WTC11 (cell line): Measurements from ENCODE around the gene PHF10. TPM values are rescaled to one million over a fixed set of nuclear protein-coding genes. Genes with fewer than 3 reads are reported as not detected.
A peak's percentile ranks its signal among the peaks of the same experiment; 100 is the strongest.

ENCODE experiments used
- ATAC-seq: fragments of 200-7000 bp; cut with Tn5 transposase; 2 replicates; pipeline ENCODE4 v1.10.0; 2021; ENCODE audit warnings: mild to moderate bottlenecking, moderate library complexity
- CTCF ChIA-PET: fragments of 300-600 bp; sonication (Branson Sonifier 250); formaldehyde crosslinking; loops from one replicate; lab custom pipeline; 2021; ENCODE audit warnings: antibody characterized with exemption; lab: Charles Lee
- POLR2A ChIA-PET: fragments of 350-600 bp; sonication (Branson Sonifier 250); formaldehyde crosslinking; loops from one replicate; lab custom pipeline; 2021; ENCODE audit warnings: antibody characterized with exemption; lab: Charles Lee
- DNase-seq: peaks from one replicate; pipeline ENCODE4 v3.0.0; 2021; ENCODE audit warnings: low spot score
- H3K27ac Mint-ChIP-seq: 2 replicates; pipeline ENCODE4 v1.8.0; 2021; ENCODE audit warnings: mixed read lengths
- H3K27me3 Mint-ChIP-seq: 2 replicates; pipeline ENCODE4 v1.8.0; 2021; ENCODE audit warnings: low read depth, mild to moderate bottlenecking, moderate library complexity, mixed read lengths
- H3K36me3 Mint-ChIP-seq: 2 replicates; pipeline ENCODE4 v1.8.0; 2021; ENCODE audit warnings: mixed read lengths
- H3K4me1 Mint-ChIP-seq: 2 replicates; pipeline ENCODE4 v1.8.0; 2022; ENCODE audit warnings: mixed read lengths
- H3K4me3 Mint-ChIP-seq: 2 replicates; pipeline ENCODE4 v1.8.0; 2021; ENCODE audit warnings: mild to moderate bottlenecking, moderate library complexity, mixed read lengths
- H3K9me3 Mint-ChIP-seq: 2 replicates; pipeline ENCODE4 v1.8.0; 2021; ENCODE audit warnings: mixed read lengths
- EMX1 ChIP-seq: fragments of 250-450 bp; sonication (Bioruptor Pico); IDR thresholded peaks from 2 replicates; pipeline ENCODE4 v1.8.0; 2021; ENCODE audit warnings: mild to moderate bottlenecking
- ETV6 ChIP-seq: sonication (generic); formaldehyde crosslinking; IDR thresholded peaks from 2 replicates; pipeline ENCODE4 v1.8.1; 2022; ENCODE audit warnings: mild to moderate bottlenecking, missing genetic modification reagents
- FOXP1 ChIP-seq: sonication (generic); formaldehyde crosslinking; IDR thresholded peaks from 2 replicates; pipeline ENCODE4 v1.8.0; 2022; ENCODE audit warnings: missing genetic modification reagents, mild to moderate bottlenecking, moderate library complexity, borderline replicate concordance
- KAT7 ChIP-seq: sonication (generic); formaldehyde crosslinking; IDR thresholded peaks from 2 replicates; pipeline ENCODE4 v1.8.1; 2023; ENCODE audit warnings: missing genetic modification reagents, mild to moderate bottlenecking, borderline replicate concordance
- NR2C2 ChIP-seq: sonication (generic); formaldehyde crosslinking; IDR thresholded peaks from 2 replicates; pipeline ENCODE4 v1.8.0; 2022; ENCODE audit warnings: mild to moderate bottlenecking, missing genetic modification reagents
- RELA ChIP-seq: sonication (generic); formaldehyde crosslinking; IDR thresholded peaks from 2 replicates; pipeline ENCODE4 v1.8.1; 2022; ENCODE audit warnings: missing genetic modification reagents, mild to moderate bottlenecking, borderline replicate concordance
- SP1 ChIP-seq: sonication (generic); formaldehyde crosslinking; conservative IDR thresholded peaks from 2 replicates; pipeline ENCODE4 v1.8.1; 2022; ENCODE audit warnings: missing genetic modification reagents
- ZNF138 ChIP-seq: sonication (generic); formaldehyde crosslinking; conservative IDR thresholded peaks from 2 replicates; pipeline ENCODE4 v1.8.1; 2022; ENCODE audit warnings: mild to moderate bottlenecking, moderate library complexity, missing genetic modification reagents
- ZNF232 ChIP-seq: sonication (generic); formaldehyde crosslinking; IDR thresholded peaks from 2 replicates; pipeline ENCODE4 v1.8.0; 2022; ENCODE audit warnings: mild to moderate bottlenecking, missing genetic modification reagents
- total RNA-seq: library from RNA; stranded (reverse); gene quantifications from 3 replicates; pipeline ENCODE4 v1.2.3, GENCODE V29; 2021
- TF ChIP-seq, protein P1 (sequence below): sonication (generic); formaldehyde crosslinking; IDR thresholded peaks from 2 replicates; pipeline ENCODE4 v1.8.0; 2022; ENCODE audit warnings: mild to moderate bottlenecking, missing genetic modification reagents
- TF ChIP-seq, protein P2 (sequence below): fragments of 250-450 bp; sonication (Bioruptor Pico); IDR thresholded peaks from 2 replicates; pipeline ENCODE4 v1.9.0; 2021; ENCODE audit warnings: moderate library complexity, mild to moderate bottlenecking, inconsistent platforms, borderline replicate concordance
- TF ChIP-seq, protein P3 (sequence below): sonication (generic); formaldehyde crosslinking; IDR thresholded peaks from 2 replicates; pipeline ENCODE4 v1.8.1; 2023; ENCODE audit warnings: mild to moderate bottlenecking, moderate library complexity, missing genetic modification reagents
- TF ChIP-seq, protein P4 (sequence below): sonication (generic); formaldehyde crosslinking; IDR thresholded peaks from 2 replicates; pipeline ENCODE4 v1.8.0; 2022; ENCODE audit warnings: mild to moderate bottlenecking, missing genetic modification reagents
- TF ChIP-seq, protein P5 (sequence below): sonication (generic); formaldehyde crosslinking; IDR thresholded peaks from 2 replicates; pipeline ENCODE4 v1.8.1; 2022; ENCODE audit warnings: missing genetic modification reagents, borderline replicate concordance
- TF ChIP-seq, protein P6 (sequence below): sonication (generic); formaldehyde crosslinking; IDR thresholded peaks from 2 replicates; pipeline ENCODE4 v1.8.0; 2023; ENCODE audit warnings: missing genetic modification reagents, mild to moderate bottlenecking, borderline replicate concordance
- TF ChIP-seq, protein P7 (sequence below): sonication (generic); formaldehyde crosslinking; IDR thresholded peaks from 2 replicates; pipeline ENCODE4 v1.8.0; 2023; ENCODE audit warnings: missing genetic modification reagents

PHF10 gene
- total RNA-seq, 1 experiment from 2014 or later = 39.3 TPM

DNA sequence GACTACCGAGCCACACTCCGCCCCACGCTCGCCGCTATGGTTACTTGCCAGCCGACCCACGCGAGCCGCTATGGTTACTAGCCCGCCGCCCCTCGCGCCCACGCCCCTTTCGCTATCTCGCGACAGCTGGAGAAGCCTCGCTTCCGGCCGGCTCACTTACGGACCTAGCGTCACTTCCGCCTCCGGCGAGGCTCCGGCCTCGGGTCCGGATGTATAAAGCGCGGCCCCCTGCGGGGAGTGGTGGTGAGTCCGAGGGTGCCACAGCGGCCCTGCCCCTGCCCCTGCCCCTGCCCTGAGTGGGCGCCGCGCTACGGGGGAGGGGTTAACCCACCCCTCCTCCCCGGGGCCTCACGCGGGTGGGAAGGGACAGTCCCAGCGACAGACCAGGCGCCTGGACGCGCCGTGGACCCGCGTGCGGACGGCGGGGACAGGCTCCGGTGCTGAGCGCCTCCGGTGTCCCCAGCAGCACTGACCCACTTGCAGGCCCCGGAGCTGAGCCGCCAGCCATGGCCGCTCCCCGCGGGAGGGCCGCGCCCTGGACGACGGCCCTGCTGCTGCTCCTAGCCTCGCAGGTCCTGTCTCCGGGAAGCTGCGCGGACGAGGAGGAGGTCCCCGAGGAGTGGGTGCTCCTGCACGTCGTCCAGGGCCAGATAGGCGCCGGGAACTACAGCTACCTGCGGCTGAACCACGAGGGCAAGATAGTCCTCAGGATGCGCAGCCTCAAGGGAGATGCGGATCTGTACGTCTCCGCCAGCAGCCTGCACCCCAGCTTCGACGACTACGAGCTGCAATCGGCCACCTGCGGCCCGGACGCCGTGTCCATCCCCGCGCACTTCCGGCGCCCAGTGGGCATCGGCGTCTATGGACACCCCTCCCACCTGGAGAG, 22.1 kb downstream of the PHF10 start, which contains the start of the genes C6orf120 and WDR27 (continued):
- TF ChIP-seq, protein P1, sequence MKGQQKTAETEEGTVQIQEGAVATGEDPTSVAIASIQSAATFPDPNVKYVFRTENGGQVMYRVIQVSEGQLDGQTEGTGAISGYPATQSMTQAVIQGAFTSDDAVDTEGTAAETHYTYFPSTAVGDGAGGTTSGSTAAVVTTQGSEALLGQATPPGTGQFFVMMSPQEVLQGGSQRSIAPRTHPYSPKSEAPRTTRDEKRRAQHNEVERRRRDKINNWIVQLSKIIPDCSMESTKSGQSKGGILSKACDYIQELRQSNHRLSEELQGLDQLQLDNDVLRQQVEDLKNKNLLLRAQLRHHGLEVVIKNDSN = peak; percentile 43; the same call in 1 of the 2 replicates
- TF ChIP-seq KAT7 (CRISPR knock-in tag) (peak; percentile 43; the same call in 1 of the 2 replicates), FOXP1 (CRISPR knock-in tag) (peak; percentile 1; the same call in 1 of the 2 replicates), ETV6 (peak; percentile 37; the same call in 1 of the 2 replicates), EMX1 (CRISPR knock-in tag) (no peak; the same call in 1 of the 2 replicates)
- TF ChIP-seq, protein P2, sequence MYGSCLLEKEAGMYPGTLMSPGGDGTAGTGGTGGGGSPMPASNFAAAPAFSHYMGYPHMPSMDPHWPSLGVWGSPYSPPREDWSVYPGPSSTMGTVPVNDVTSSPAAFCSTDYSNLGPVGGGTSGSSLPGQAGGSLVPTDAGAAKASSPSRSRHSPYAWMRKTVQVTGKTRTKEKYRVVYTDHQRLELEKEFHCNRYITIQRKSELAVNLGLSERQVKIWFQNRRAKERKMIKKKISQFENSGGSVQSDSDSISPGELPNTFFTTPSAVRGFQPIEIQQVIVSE (CRISPR knock-in tag) = no peak
- TF ChIP-seq, protein P3, sequence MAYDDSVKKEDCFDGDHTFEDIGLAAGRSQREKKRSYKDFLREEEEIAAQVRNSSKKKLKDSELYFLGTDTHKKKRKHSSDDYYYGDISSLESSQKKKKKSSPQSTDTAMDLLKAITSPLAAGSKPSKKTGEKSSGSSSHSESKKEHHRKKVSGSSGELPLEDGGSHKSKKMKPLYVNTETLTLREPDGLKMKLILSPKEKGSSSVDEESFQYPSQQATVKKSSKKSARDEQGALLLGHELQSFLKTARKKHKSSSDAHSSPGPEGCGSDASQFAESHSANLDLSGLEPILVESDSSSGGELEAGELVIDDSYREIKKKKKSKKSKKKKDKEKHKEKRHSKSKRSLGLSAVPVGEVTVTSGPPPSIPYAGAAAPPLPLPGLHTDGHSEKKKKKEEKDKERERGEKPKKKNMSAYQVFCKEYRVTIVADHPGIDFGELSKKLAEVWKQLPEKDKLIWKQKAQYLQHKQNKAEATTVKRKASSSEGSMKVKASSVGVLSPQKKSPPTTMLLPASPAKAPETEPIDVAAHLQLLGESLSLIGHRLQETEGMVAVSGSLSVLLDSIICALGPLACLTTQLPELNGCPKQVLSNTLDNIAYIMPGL = peak; percentile 28; the same call in 1 of the 2 replicates
- TF ChIP-seq, protein P4, sequence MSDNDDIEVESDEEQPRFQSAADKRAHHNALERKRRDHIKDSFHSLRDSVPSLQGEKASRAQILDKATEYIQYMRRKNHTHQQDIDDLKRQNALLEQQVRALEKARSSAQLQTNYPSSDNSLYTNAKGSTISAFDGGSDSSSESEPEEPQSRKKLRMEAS (CRISPR knock-in tag) = peak; percentile 70
- TF ChIP-seq, protein P5, sequence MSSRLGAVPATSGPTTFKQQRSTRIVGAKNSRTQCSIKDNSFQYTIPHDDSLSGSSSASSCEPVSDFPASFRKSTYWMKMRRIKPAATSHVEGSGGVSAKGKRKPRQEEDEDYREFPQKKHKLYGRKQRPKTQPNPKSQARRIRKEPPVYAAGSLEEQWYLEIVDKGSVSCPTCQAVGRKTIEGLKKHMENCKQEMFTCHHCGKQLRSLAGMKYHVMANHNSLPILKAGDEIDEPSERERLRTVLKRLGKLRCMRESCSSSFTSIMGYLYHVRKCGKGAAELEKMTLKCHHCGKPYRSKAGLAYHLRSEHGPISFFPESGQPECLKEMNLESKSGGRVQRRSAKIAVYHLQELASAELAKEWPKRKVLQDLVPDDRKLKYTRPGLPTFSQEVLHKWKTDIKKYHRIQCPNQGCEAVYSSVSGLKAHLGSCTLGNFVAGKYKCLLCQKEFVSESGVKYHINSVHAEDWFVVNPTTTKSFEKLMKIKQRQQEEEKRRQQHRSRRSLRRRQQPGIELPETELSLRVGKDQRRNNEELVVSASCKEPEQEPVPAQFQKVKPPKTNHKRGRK (CRISPR knock-in tag) = no peak
- TF ChIP-seq, protein P6, sequence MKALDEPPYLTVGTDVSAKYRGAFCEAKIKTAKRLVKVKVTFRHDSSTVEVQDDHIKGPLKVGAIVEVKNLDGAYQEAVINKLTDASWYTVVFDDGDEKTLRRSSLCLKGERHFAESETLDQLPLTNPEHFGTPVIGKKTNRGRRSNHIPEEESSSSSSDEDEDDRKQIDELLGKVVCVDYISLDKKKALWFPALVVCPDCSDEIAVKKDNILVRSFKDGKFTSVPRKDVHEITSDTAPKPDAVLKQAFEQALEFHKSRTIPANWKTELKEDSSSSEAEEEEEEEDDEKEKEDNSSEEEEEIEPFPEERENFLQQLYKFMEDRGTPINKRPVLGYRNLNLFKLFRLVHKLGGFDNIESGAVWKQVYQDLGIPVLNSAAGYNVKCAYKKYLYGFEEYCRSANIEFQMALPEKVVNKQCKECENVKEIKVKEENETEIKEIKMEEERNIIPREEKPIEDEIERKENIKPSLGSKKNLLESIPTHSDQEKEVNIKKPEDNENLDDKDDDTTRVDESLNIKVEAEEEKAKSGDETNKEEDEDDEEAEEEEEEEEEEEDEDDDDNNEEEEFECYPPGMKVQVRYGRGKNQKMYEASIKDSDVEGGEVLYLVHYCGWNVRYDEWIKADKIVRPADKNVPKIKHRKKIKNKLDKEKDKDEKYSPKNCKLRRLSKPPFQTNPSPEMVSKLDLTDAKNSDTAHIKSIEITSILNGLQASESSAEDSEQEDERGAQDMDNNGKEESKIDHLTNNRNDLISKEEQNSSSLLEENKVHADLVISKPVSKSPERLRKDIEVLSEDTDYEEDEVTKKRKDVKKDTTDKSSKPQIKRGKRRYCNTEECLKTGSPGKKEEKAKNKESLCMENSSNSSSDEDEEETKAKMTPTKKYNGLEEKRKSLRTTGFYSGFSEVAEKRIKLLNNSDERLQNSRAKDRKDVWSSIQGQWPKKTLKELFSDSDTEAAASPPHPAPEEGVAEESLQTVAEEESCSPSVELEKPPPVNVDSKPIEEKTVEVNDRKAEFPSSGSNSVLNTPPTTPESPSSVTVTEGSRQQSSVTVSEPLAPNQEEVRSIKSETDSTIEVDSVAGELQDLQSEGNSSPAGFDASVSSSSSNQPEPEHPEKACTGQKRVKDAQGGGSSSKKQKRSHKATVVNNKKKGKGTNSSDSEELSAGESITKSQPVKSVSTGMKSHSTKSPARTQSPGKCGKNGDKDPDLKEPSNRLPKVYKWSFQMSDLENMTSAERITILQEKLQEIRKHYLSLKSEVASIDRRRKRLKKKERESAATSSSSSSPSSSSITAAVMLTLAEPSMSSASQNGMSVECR (CRISPR knock-in tag) = peak; percentile 47; the same call in 1 of the 2 replicates

DNA sequence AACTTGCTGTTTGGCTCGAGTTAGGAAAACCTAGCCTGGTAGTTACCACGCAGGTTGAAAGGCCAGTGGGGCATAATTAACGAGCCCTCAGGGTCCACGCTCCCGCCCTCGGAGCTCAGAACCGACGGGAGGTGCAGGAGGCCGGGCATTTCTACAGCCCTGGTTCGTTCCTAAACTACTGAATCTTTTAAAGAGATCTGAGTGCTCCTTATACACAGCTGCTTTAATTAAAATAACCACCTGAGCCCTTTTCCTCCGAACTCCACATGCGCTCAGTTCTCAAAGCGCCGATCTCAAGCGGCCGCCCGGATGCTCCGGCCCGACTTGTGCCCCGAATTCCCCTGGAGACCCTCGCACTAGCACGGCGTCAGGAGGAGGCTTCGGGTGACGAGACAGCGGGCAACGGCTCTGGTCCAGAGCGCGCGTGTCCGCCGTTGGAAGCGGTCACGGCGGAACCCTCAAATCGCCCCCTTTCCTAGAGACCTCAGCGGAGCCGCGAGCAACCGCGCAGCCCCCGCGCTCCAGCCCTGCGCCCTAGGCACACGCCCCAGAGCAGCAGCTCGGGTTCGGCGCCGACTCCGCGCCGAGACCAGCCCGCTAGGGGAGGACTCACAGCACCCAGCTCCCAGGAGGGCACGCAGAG, 22.9 kb downstream of the PHF10 start:
- Mint-ChIP-seq H3K27me3 (no peaks in the 10 kb centered on the region), H3K4me3 (peak overlapping the region; percentile 90), H3K4me1 (peaks cover 29% of the 10 kb centered on the region), H3K9me3 (peaks cover 4% of the 10 kb centered on the region), H3K27ac (no peak overlapping the region)
- ChIA-PET POLR2A (interaction anchor here (1.0 to 3.8 kb wide), 4 partner anchors 21 to 590 kb away, joined by 3 to 14 read pairs (median 4); partner anchors contain the start of genes DLL1, DYNLT2, ERMARD and PHF10), CTCF (interaction anchor here (1.1 to 1.6 kb wide), 4 partner anchors 21 to 828 kb away, joined by 3 to 7 read pairs (median 4); no protein-coding TSS in a partner anchor)
- ATAC-seq = peak; percentile 63
- no peak for DNase-seq
- TF ChIP-seq ZNF232 (CRISPR knock-in tag) (0 out of 2 replicates have a peak, but pooled peaks have one; percentile 86), RELA (CRISPR knock-in tag) (0 out of 2 replicates have a peak, but pooled peaks have one; percentile 66), EMX1 (CRISPR knock-in tag) (no peak), NR2C2 (no peak), ZNF138 (CRISPR knock-in tag) (no peak), SP1 (CRISPR knock-in tag) (no peak), FOXP1 (CRISPR knock-in tag) (peak; percentile 4; the same call in 1 of the 2 replicates)
- TF ChIP-seq, protein P7, sequence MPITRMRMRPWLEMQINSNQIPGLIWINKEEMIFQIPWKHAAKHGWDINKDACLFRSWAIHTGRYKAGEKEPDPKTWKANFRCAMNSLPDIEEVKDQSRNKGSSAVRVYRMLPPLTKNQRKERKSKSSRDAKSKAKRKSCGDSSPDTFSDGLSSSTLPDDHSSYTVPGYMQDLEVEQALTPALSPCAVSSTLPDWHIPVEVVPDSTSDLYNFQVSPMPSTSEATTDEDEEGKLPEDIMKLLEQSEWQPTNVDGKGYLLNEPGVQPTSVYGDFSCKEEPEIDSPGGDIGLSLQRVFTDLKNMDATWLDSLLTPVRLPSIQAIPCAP (CRISPR knock-in tag) = 0 out of 2 replicates have a peak, but pooled peaks have one; percentile 4
- TF ChIP-seq, all 79 proteins: peak for 4
- H3K36me3 Mint-ChIP-seq = peaks cover 23% of the 10 kb centered on the region
